NB4 (cell line): ENCODE measurements around the gene ALDH6A1.

Experiments
- DNase-seq: peaks from one replicate; pipeline ENCODE4 v3.0.0; 2010; ENCODE audit warnings: low read depth
- H3K4me3 ChIP-seq: one replicate; pipeline ENCODE4 v1.5.1; 2011; ENCODE audit warnings: mild to moderate bottlenecking, low read depth, low read length, moderate library complexity
- MYC ChIP-seq: IDR thresholded peaks from 2 replicates; pipeline ENCODE4 v1.6.1; 2011; ENCODE audit warnings: low read depth, low read length
- POLR2A ChIP-seq: IDR thresholded peaks from 2 replicates; pipeline ENCODE4 v1.6.1; 2011; ENCODE audit warnings: mild to moderate bottlenecking; ENCODE audit not compliant: insufficient read length; ENCODE audit errors: extremely low read depth
- TF ChIP-seq, protein P1 (sequence below): IDR thresholded peaks from one replicate; pipeline ENCODE4 v1.5.1; 2012; ENCODE audit warnings: low read depth, low read length
- TF ChIP-seq, protein P2 (sequence below): IDR thresholded peaks from 2 replicates; pipeline ENCODE4 v1.6.1; 2011; ENCODE audit warnings: low read depth, low read length

Gene ALDH6A1

DNA sequence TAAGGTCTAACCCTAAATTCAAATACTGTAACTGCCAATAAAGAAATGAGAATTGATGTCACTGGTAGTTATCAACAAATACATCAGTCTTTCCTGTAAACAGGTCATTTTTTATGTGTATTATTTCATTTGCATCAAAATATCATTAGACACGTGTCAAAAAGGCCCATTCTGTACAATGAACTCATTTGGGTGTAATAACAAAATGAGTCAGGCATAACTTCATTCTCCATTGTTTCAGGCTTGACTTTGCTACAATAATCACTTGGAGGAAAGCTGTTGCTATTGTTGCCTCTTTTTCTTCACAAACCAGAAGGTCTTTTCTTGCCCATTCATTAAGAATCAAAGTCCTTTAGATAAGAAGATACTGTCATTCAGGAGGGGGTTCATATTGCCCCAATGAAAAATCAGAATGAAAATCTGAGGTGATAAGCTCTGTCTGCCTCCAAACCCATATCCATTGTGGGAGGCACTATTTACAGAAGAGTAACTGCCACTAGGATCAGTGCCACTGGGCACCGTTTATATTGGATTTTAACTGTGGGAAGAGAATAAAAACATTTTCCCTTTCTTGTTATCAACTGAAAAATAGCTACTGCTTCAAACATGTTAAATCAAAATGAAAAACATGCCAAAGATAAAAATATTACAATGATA, 75.3 kb downstream of the ALDH6A1 start:
- DNase-seq, result no peak
- TF ChIP-seq MYC (no peak), POLR2A (no peak)
- TF ChIP-seq, protein P1, sequence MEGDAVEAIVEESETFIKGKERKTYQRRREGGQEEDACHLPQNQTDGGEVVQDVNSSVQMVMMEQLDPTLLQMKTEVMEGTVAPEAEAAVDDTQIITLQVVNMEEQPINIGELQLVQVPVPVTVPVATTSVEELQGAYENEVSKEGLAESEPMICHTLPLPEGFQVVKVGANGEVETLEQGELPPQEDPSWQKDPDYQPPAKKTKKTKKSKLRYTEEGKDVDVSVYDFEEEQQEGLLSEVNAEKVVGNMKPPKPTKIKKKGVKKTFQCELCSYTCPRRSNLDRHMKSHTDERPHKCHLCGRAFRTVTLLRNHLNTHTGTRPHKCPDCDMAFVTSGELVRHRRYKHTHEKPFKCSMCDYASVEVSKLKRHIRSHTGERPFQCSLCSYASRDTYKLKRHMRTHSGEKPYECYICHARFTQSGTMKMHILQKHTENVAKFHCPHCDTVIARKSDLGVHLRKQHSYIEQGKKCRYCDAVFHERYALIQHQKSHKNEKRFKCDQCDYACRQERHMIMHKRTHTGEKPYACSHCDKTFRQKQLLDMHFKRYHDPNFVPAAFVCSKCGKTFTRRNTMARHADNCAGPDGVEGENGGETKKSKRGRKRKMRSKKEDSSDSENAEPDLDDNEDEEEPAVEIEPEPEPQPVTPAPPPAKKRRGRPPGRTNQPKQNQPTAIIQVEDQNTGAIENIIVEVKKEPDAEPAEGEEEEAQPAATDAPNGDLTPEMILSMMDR, result no peak
- TF ChIP-seq, protein P2, sequence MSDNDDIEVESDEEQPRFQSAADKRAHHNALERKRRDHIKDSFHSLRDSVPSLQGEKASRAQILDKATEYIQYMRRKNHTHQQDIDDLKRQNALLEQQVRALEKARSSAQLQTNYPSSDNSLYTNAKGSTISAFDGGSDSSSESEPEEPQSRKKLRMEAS, result no peak
- no peak overlapping the region for H3K4me3 ChIP-seq
